Choroid plexus epithelial cell (primary cell): ENCODE results near the gene TPRG1.
A peak's percentile ranks its signal among the peaks of the same experiment; 100 is the strongest.

Experiments used
- DNase-seq: peaks from one replicate; pipeline ENCODE4 v3.0.0-alpha.2; 2010; ENCODE audit warnings: low read depth
- H3K4me3 ChIP-seq: 2 replicates; pipeline ENCODE4 v1.5.1; 2011; ENCODE audit warnings: low read depth, mild to moderate bottlenecking, control low read depth, low read length, moderate library complexity
- TF ChIP-seq, protein P1 (sequence below): conservative IDR thresholded peaks from 2 replicates; pipeline ENCODE4 v1.5.1; 2011; ENCODE audit warnings: low read depth, mild to moderate bottlenecking, control low read depth, inconsistent platforms, low read length, moderate library complexity

The TPRG1 gene

DNA sequence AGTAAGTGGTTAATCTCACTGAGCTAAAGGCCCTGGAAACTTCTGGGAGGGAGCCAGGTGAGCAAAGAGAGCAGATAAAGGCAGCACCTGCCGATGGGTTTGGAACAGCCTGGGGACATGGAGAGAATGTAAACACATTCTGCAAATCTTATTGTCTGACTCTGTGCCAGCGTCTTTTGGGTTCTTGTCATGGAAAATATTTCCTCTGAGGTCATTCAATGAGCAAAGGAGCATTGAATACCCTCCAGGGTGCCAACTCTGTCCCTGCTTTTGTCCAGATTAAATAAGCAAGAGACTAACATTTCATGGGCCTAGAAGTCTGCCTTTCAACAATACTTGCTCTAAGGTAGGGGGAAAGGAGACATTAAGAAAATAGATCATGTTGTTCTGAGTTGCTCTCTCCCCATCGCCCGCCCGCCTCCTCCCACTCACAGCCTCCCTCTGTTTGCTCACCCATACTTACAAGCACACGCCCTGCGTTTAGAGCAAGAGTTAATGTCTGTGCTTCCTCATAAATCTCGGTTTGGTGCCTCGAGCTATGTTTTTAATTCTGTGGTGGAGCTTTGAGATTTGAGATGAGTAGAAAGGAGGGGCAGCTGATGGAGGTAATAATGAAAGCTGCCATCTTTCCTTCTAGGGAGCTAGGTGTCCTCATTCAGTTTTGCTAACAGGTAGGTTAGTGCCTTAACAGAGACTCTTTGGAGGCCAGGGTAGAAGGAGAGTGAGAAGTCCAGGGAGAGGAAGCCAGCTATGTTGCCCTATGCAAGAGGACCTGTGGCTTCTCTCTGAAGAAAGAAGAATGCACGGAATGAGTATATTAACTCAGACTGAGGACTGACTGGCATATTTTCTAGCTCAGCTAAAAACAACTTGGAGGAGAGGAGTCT lies 132.9 kb downstream of the TPRG1 start:
- TF ChIP-seq, protein P1, sequence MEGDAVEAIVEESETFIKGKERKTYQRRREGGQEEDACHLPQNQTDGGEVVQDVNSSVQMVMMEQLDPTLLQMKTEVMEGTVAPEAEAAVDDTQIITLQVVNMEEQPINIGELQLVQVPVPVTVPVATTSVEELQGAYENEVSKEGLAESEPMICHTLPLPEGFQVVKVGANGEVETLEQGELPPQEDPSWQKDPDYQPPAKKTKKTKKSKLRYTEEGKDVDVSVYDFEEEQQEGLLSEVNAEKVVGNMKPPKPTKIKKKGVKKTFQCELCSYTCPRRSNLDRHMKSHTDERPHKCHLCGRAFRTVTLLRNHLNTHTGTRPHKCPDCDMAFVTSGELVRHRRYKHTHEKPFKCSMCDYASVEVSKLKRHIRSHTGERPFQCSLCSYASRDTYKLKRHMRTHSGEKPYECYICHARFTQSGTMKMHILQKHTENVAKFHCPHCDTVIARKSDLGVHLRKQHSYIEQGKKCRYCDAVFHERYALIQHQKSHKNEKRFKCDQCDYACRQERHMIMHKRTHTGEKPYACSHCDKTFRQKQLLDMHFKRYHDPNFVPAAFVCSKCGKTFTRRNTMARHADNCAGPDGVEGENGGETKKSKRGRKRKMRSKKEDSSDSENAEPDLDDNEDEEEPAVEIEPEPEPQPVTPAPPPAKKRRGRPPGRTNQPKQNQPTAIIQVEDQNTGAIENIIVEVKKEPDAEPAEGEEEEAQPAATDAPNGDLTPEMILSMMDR, result no peak

DNA sequence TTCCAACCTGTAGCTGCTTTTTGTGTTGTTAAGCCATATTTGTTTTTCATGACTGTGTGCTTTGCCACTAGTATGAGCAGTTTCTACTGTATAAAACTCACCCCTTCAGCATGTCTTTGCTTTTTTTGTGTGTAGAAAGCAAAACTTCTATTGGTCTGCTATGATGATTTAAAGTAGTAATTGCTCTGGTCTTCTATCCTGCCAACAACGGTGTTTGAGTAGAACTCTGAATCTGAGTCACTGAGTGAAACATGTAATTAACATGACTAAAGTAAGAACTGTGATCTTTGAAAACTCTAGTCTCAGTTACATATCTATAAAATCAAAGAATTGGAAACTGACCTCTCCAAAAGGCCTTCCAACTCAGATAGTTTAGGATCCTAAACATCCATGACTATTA lies 133.6 kb downstream of the TPRG1 start:
- no peak for DNase-seq
- H3K4me3 ChIP-seq, result no peak overlapping the region

More for the DNA sequence above, 132.9 kb downstream of the TPRG1 start:
- DNase-seq, result peak; percentile 17
- H3K4me3 ChIP-seq, result no peak overlapping the region

DNA sequence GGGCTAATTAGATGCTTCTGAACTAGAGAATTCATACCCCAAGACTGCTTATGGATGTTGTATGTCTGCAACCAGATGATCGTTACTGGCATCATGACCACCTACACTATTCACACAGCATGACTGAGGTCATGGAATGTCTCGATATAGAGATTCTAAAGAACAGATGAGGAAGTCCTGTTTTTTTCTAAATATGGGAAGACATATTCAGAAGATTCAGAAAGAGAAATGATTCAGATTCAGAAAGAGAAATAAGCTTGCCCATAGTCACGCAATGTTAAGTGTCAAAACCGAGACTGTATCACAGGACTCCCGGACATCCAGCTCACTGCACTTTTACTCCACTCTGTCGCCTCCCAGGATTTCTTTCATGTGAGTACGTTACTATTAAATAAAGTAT lies 136.2 kb downstream of the TPRG1 start:
- no peak overlapping the region for H3K4me3 ChIP-seq
- no peak for DNase-seq
- TF ChIP-seq, protein P1, result no peak

More for the DNA sequence above, 133.6 kb downstream of the TPRG1 start:
- TF ChIP-seq, protein P1, result no peak

DNA sequence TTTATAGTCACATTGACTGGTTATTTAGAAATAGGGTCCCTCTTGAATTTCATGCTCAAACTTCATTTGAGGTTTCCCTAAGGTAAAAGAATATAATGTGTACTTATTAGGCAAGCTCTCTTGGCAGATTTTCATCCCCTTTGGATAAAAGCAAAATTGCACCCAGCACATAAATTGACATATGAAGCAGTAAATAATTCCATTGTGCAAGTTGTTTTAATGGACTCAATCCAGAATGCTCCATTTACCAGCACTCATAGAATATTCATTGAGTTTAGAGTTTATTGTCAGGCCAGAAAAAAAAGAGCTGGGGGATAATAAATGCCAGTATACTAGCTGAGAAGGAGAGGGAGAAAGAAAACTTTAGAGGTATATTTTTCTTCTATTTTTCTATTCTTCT lies 136.8 kb downstream of the TPRG1 start:
- DNase-seq, result no peak
- TF ChIP-seq, protein P1, result no peak
- no peak overlapping the region for H3K4me3 ChIP-seq

DNA sequence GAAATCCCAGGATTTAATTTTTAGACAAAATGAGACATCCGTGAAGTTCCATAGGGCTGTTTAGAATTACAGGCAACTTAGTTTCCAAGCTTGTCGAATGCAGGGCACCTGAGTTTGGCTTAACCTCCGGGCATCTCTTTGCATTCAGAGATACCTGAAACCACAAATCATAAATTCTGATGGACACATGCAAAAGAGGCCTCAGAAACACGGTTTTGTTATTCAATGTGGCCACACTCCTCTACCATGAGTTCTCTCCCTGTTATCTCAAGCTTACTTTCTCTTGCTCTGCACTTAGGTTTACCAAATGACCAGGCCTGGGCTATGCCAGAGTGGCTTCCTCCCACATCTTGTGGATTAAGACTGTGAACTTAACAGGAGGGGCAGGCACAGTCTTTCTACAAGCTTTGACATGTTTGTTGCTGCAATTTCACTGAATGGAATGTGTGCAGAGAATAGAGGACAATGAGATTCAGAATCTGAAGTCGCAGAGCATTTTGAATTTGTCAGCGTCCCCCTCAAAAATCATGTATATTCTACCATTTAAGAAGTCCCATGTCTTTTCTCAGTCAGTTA lies 137.7 kb downstream of the TPRG1 start:
- no peak for DNase-seq
- H3K4me3 ChIP-seq, result no peak overlapping the region
- TF ChIP-seq, protein P1, result no peak

DNA sequence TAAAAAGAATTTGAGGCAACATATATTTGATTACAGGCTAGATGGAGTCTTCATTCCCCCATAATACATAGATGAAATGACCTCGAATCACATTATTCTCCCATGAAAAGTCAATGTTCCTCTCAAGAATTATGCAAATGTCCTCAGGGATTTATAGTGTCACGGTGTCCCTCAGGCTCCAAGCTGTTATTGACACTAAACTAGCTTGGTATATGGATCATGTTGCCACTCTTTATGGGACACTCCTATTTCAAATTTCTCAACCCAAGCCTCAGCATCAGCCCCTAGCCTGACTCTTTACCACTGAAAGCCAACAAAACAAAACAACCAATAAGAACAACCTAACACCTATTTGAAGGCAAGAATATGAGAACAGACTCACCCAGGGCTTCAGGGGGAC lies 139.8 kb downstream of the TPRG1 start:
- DNase-seq, result no peak
- H3K4me3 ChIP-seq, result no peak overlapping the region
- TF ChIP-seq, protein P1, result no peak

DNA sequence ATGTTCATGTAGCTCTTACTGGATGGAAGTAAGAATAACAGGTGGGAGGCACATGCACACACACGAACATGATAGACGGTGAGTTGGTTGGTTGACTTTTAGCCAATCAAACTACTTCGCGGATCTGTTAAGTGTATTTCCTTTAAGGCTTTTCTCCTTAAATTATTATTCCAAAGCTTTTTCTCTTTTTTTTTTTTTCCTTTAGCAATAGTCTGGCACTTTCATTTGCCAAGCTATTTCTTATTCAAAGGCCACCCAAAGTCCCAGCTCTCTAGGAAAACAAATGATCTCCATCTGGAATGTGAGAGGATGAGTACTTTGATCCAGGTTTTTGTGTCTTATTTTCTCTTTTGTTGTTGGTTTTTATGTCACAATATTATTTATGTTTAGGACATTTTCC lies 141.1 kb downstream of the TPRG1 start:
- TF ChIP-seq, protein P1, result no peak
- H3K4me3 ChIP-seq, result no peak overlapping the region
- DNase-seq, result no peak
